ENCODE results near the gene PPP1R17. TPM values are rescaled to one million over a fixed set of nuclear protein-coding genes. Genes with fewer than 3 reads are reported as not detected.

PPP1R17 gene
- total and polyA plus RNA-seq, 7 experiments from 2014 or later: 1.4 TPM; not detected in 6

DNA sequence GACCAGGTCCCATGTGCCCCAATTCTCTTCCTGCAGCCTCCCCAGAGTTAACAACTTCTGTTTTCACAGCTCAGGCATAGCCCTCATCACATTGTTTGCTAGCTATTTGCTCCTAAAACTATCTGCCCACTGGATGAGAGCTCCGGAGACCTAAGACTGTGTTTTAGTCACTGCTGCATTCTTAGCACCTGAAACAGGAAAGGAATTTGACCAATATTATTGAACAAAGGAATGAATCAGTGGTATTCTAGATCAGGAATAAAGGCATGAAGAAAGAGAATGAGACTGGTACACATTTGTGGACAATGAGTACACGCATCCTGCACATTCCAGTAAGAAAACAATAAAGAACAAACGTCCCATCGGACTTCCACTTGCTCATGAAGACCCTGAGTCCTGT lies 54.8 kb downstream of the PPP1R17 start:
- Histone ChIP-seq H3K4me1 (ENCODE audit: control insufficient read depth in 2 of 2, insufficient read depth in 2 of 2, low read length in 2 of 2) (no peaks in the 10 kb centered on the region), H3K27ac (ENCODE audit: low read depth, low read length) (no peak overlapping the region), H3K9me3 (ENCODE audit: control insufficient read depth in 2 of 3, low read length in 3 of 3) (no peaks in the 10 kb centered on the region), H3K36me3 (ENCODE audit: control insufficient read depth in 2 of 3, insufficient read depth in 3 of 3, low read length in 3 of 3) (no peaks in the 10 kb centered on the region), H3K4me3 (ENCODE audit: low read length) (no peak overlapping the region), H3K27me3 (ENCODE audit: control insufficient read depth in 2 of 2, insufficient read depth in 2 of 2, low read length in 2 of 2) (no peaks in the 10 kb centered on the region)
- Mint-ChIP-seq H3K9me3 (peaks cover 0 to 14% (median 0%) of the 10 kb centered on the region in 11 donors), H3K36me3 (no peaks in the 10 kb centered on the region), H3K4me1 (no peaks in the 10 kb centered on the region), H3K27ac (no peak overlapping the region), H3K27me3 (peaks cover 0 to 16% (median 5%) of the 10 kb centered on the region in 5 donors), H3K4me3 (no peak overlapping the region)
- POLR2A ChIA-PET: no interaction called here
- ATAC-seq (no peak), DNase-seq (no peak)
- CTCF ChIA-PET: no interaction called here
- intact Hi-C loops (cut with micrococcal nuclease): loop anchor here in 1 of 2 donors (5.0 to 10.0 kb wide), 2 partner anchors 463 to 735 kb away; no protein-coding TSS in a partner anchor

DNA sequence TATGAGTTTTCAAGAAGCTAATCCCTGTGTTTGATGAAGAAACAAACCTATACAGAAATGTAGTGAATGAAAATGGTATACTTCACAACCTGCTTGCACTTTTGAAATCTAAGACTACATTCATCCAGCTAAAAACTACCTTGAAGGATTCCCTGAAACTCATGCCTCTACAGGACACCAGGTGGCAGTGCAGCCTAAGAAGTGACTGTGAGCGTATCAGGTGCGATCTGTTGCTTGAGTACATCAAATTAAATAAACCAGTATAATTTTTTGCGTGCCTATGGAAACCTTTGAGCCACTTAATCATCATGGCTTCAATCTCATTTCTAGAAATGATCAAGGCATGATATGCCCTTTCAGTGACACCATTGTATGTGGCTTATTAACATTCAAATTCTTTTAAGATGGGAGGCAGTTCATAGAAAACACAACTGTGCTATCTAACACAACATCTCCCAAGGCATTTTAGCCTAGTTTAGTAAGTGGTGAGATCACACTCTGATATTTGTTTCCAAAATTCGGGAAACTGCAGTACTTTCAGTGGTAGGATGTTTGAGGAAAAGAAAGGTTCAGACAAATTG lies 57.4 kb downstream of the PPP1R17 start:
- POLR2A ChIA-PET: no interaction called here

GRCh38 chr7:31747553-31747952 lies 60.5 kb downstream of the PPP1R17 start:
- Histone ChIP-seq H3K9me3 (ENCODE audit: control insufficient read depth in 2 of 3, low read length in 3 of 3) (no peaks in the 10 kb centered on the region), H3K27ac (ENCODE audit: low read depth, low read length) (no peak overlapping the region), H3K36me3 (ENCODE audit: control insufficient read depth in 2 of 3, insufficient read depth in 3 of 3, low read length in 3 of 3) (no peaks in the 10 kb centered on the region), H3K27me3 (ENCODE audit: control insufficient read depth in 2 of 2, insufficient read depth in 2 of 2, low read length in 2 of 2) (no peaks in the 10 kb centered on the region), H3K4me3 (ENCODE audit: low read length) (no peak overlapping the region), H3K4me1 (ENCODE audit: control insufficient read depth in 2 of 2, insufficient read depth in 2 of 2, low read length in 2 of 2) (no peaks in the 10 kb centered on the region)
- Mint-ChIP-seq H3K27ac (no peak overlapping the region), H3K36me3 (no peaks in the 10 kb centered on the region), H3K9me3 (peaks cover 0 to 8% (median 2%) of the 10 kb centered on the region in 11 donors), H3K4me1 (no peaks in the 10 kb centered on the region), H3K27me3 (peaks cover 0 to 19% (median 6%) of the 10 kb centered on the region in 5 donors), H3K4me3 (no peak overlapping the region)
- CTCF ChIA-PET: no interaction called here
- POLR2A ChIA-PET: no interaction called here
- DNase-seq (no peak), ATAC-seq (no peak)
- intact Hi-C loops (cut with micrococcal nuclease): loop anchor here in 1 of 2 donors (10.0 kb wide), 1 partner anchor 457 kb away; no protein-coding TSS in a partner anchor

More for the DNA sequence above, 57.4 kb downstream of the PPP1R17 start:
- CTCF ChIA-PET: no interaction called here
- Mint-ChIP-seq H3K9me3 (peaks cover 0 to 4% (median 2%) of the 10 kb centered on the region in 11 donors), H3K4me3 (no peak overlapping the region), H3K27me3 (peaks cover 0 to 13% (median 2%) of the 10 kb centered on the region in 5 donors), H3K27ac (no peak overlapping the region), H3K36me3 (no peaks in the 10 kb centered on the region), H3K4me1 (no peaks in the 10 kb centered on the region)
- no peaks in the 10 kb centered on the region for H3K27me3 ChIP-seq (ENCODE audit: control insufficient read depth in 2 of 2, insufficient read depth in 2 of 2, low read length in 2 of 2)
- H3K4me3 ChIP-seq (ENCODE audit: low read length): no peak overlapping the region
- H3K9me3 ChIP-seq (ENCODE audit: control insufficient read depth in 2 of 3, low read length in 3 of 3): no peaks in the 10 kb centered on the region
- intact Hi-C loops (cut with micrococcal nuclease): loop anchor here in 1 of 2 donors (2.0 to 10.0 kb wide), 3 partner anchors 460 to 733 kb away; no protein-coding TSS in a partner anchor
- ATAC-seq: peak; percentile 53
- H3K4me1 ChIP-seq (ENCODE audit: control insufficient read depth in 2 of 2, insufficient read depth in 2 of 2, low read length in 2 of 2): no peaks in the 10 kb centered on the region
- DNase-seq: peak in 1 of 9 donors; percentile 39
- no peaks in the 10 kb centered on the region for H3K36me3 ChIP-seq (ENCODE audit: control insufficient read depth in 2 of 3, insufficient read depth in 3 of 3, low read length in 3 of 3)
- no peak overlapping the region for H3K27ac ChIP-seq (ENCODE audit: low read depth, low read length)

GRCh38 chr7:31748084-31748483 lies 61.1 kb downstream of the PPP1R17 start:
- H3K27me3 ChIP-seq (ENCODE audit: control insufficient read depth in 2 of 2, insufficient read depth in 2 of 2, low read length in 2 of 2): no peaks in the 10 kb centered on the region
- H3K4me3 ChIP-seq (ENCODE audit: low read length): no peak overlapping the region
- H3K9me3 ChIP-seq (ENCODE audit: control insufficient read depth in 2 of 3, low read length in 3 of 3): no peaks in the 10 kb centered on the region
- CTCF ChIA-PET: no interaction called here
- no peak overlapping the region for H3K27ac Mint-ChIP-seq
- no peaks in the 10 kb centered on the region for H3K4me1 ChIP-seq (ENCODE audit: control insufficient read depth in 2 of 2, insufficient read depth in 2 of 2, low read length in 2 of 2)
- no peak for ATAC-seq
- peaks cover 0 to 8% (median 2%) of the 10 kb centered on the region in 11 donors for H3K9me3 Mint-ChIP-seq
- no peak for DNase-seq
- no peaks in the 10 kb centered on the region for H3K36me3 Mint-ChIP-seq
- H3K4me1 Mint-ChIP-seq: no peaks in the 10 kb centered on the region
- intact Hi-C loops (cut with micrococcal nuclease): loop anchor here in 1 of 2 donors (10.0 kb wide), 1 partner anchor 457 kb away; no protein-coding TSS in a partner anchor
- H3K27ac ChIP-seq (ENCODE audit: low read depth, low read length): no peak overlapping the region
- POLR2A ChIA-PET: no interaction called here
- peaks cover 0 to 19% (median 6%) of the 10 kb centered on the region in 5 donors for H3K27me3 Mint-ChIP-seq
- no peak overlapping the region for H3K4me3 Mint-ChIP-seq
- no peaks in the 10 kb centered on the region for H3K36me3 ChIP-seq (ENCODE audit: control insufficient read depth in 2 of 3, insufficient read depth in 3 of 3, low read length in 3 of 3)

- Mint-ChIP-seq H3K4me3 (no peak overlapping the region), H3K36me3 (no peaks in the 10 kb centered on the region)
These were observed 64.7 kb downstream of the PPP1R17 start for GRCh38 chr7:31751726-31752125.

More at GRCh38 chr7:31751726-31752125, 64.7 kb downstream of the PPP1R17 start:
- ATAC-seq (no peak), DNase-seq (no peak)
- Mint-ChIP-seq H3K27ac (no peak overlapping the region), H3K9me3 (peaks cover 0 to 8% (median 0%) of the 10 kb centered on the region in 11 donors), H3K27me3 (peaks cover 0 to 12% (median 0%) of the 10 kb centered on the region in 5 donors), H3K4me1 (no peaks in the 10 kb centered on the region)
- no peaks in the 10 kb centered on the region for H3K36me3 ChIP-seq (ENCODE audit: control insufficient read depth in 2 of 3, insufficient read depth in 3 of 3, low read length in 3 of 3)
- ChIA-PET POLR2A (no interaction called here), CTCF (no interaction called here)
- no peaks in the 10 kb centered on the region for H3K9me3 ChIP-seq (ENCODE audit: control insufficient read depth in 2 of 3, low read length in 3 of 3)
- intact Hi-C loops (cut with micrococcal nuclease): no loop called here
- H3K27ac ChIP-seq (ENCODE audit: low read depth, low read length): no peak overlapping the region
- no peak overlapping the region for H3K4me3 ChIP-seq (ENCODE audit: low read length)
- H3K27me3 ChIP-seq (ENCODE audit: control insufficient read depth in 2 of 2, insufficient read depth in 2 of 2, low read length in 2 of 2): no peaks in the 10 kb centered on the region
- no peaks in the 10 kb centered on the region for H3K4me1 ChIP-seq (ENCODE audit: control insufficient read depth in 2 of 2, insufficient read depth in 2 of 2, low read length in 2 of 2)

Other genes with a start within 250 kb of the PPP1R17 start
- gene ITPRID1, start 173.1 kb upstream of the PPP1R17 start, total RNA-seq: not detected
- gene ITPRID1, start 173.1 kb upstream of the PPP1R17 start, polyA plus RNA-seq: not detected